AG04450 (cell line): ENCODE measurements around the gene PHF14. TPM values are rescaled to one million over a fixed set of nuclear protein-coding genes. Genes with fewer than 3 reads are reported as not detected.

Source experiments
- CTCF ChIA-PET: fragments of 300-600, 350-600 bp; formaldehyde crosslinking; extraction: SDS; loops from one replicate; lab custom pipeline; 2022; ENCODE audit warnings: antibody characterized with exemption, inconsistent platforms; lab: Charles Lee
- POLR2A ChIA-PET: fragments of 350-600 bp; formaldehyde crosslinking; extraction: SDS; loops from one replicate; lab custom pipeline; 2021; ENCODE audit warnings: antibody characterized with exemption, inconsistent platforms; lab: Yijun Ruan, JAX
- DNase-seq: peaks from one replicate; pipeline ENCODE4 v3.0.0-alpha.2; 2011; ENCODE audit warnings: low read depth, low spot score
- H3K27ac ChIP-seq: one replicate; pipeline ENCODE4 v1.5.1; 2012; ENCODE audit warnings: low read depth, low read length, control low read depth
- H3K27me3 ChIP-seq: one replicate; pipeline ENCODE4 v1.6.0; 2012; ENCODE audit warnings: low read length; ENCODE audit not compliant: control insufficient read depth, insufficient read depth
- H3K4me3 ChIP-seq: 2 replicates; pipeline ENCODE4 v1.5.1; 2011; ENCODE audit warnings: mild to moderate bottlenecking, low read depth, low read length, control low read depth
- H3K9me3 ChIP-seq: 2 replicates; pipeline ENCODE4 v1.5.1; 2012; ENCODE audit warnings: low read length; ENCODE audit not compliant: control insufficient read depth, insufficient read depth
- CTCF ChIP-seq: IDR thresholded peaks from 2 replicates; pipeline ENCODE4 v1.5.1; 2011; ENCODE audit warnings: low read depth, low read length, control low read depth, inconsistent platforms
- polyA plus RNA-seq: library from polyadenylated mRNA; depleted of rRNA; stranded (reverse); fragments of >200 nt; gene quantifications from 2 replicates; pipeline ENCODE4 v1.2.3, GENCODE V29; 2011

PHF14 gene
- polyA plus RNA-seq, 1 experiment = 26.2 TPM

GRCh38 chr7:11163220-11163619, 189.5 kb downstream of the PHF14 start:
- DNase-seq = no peak
- H3K27me3 ChIP-seq = no peaks in the 10 kb centered on the region
- H3K9me3 ChIP-seq = no peaks in the 10 kb centered on the region
- no peak for TF ChIP-seq CTCF
- no peak overlapping the region for H3K27ac ChIP-seq
- H3K4me3 ChIP-seq = no peak overlapping the region
- ChIA-PET CTCF (interaction anchor here (0.7 kb wide), 1 partner anchor 19 kb away, joined by 3 read pairs; no protein-coding TSS in a partner anchor), POLR2A (no interaction called here)

GRCh38 chr7:11166051-11166450, 192.4 kb downstream of the PHF14 start:
- Histone ChIP-seq H3K9me3 (no peaks in the 10 kb centered on the region), H3K27me3 (no peaks in the 10 kb centered on the region), H3K4me3 (no peak overlapping the region), H3K27ac (no peak overlapping the region)
- ChIA-PET CTCF (interaction anchor here (0.6 kb wide), 1 partner anchor 132 kb away, joined by 3 read pairs; no protein-coding TSS in a partner anchor), POLR2A (no interaction called here)
- no peak for TF ChIP-seq CTCF
- no peak for DNase-seq

- ChIA-PET CTCF (no interaction called here), POLR2A (no interaction called here)
- no peak for DNase-seq
- H3K27ac ChIP-seq = no peak overlapping the region
- TF ChIP-seq CTCF = no peak
- no peak overlapping the region for H3K4me3 ChIP-seq
- H3K9me3 ChIP-seq = no peaks in the 10 kb centered on the region
- no peaks in the 10 kb centered on the region for H3K27me3 ChIP-seq
Observed at GRCh38 chr7:11168650-11169170, 195.0 kb downstream of the PHF14 start.

GRCh38 chr7:11170175-11170574, 196.5 kb downstream of the PHF14 start:
- no peaks in the 10 kb centered on the region for H3K9me3 ChIP-seq
- H3K27me3 ChIP-seq = no peaks in the 10 kb centered on the region
- TF ChIP-seq CTCF = no peak
- H3K4me3 ChIP-seq = no peak overlapping the region
- CTCF ChIA-PET = no interaction called here
- no peak overlapping the region for H3K27ac ChIP-seq
- POLR2A ChIA-PET = no interaction called here
- no peak for DNase-seq

GRCh38 chr7:11170863-11171568, 197.3 kb downstream of the PHF14 start:
- Histone ChIP-seq H3K9me3 (no peaks in the 10 kb centered on the region), H3K27me3 (no peaks in the 10 kb centered on the region), H3K27ac (no peak overlapping the region), H3K4me3 (no peak overlapping the region)
- TF ChIP-seq CTCF = no peak
- ChIA-PET POLR2A (no interaction called here), CTCF (no interaction called here)
- DNase-seq = no peak
